Measurements from ENCODE around the gene RPS6KA2.

- TF ChIP-seq POLR2AphosphoS5 (IDR thresholded peaks at IDR 0.05; ENCODE audit: borderline replicate concordance, low read depth, low read length) = no peak
- TF ChIP-seq FOXP2 (optimal IDR thresholded peaks at IDR 0.05; ENCODE audit: control extremely low read depth, extremely low read length, insufficient read depth) = no peak
Measured at GRCh38 chr6:166483026-166483425, 144.0 kb downstream of the RPS6KA2 start.

Measured in SK-N-MC (cell line).